ENCODE measurements around the gene ARHGDIB. TPM values are rescaled to one million over a fixed set of nuclear protein-coding genes. Genes with fewer than 3 reads are reported as not detected.

Gene ARHGDIB
- total RNA-seq, 2 experiments from 2014 or later: 569 to 737 TPM

GRCh38 chr12:14923944-14924343 lies 37.5 kb downstream of the ARHGDIB start:
- DNase-seq (ENCODE audit: low spot score): no peak
- Histone ChIP-seq H3K36me3 (ENCODE audit: insufficient read depth, low read length) (peaks cover 8% of the 10 kb centered on the region; the same call in 1 of the 2 replicates), H3K4me1 (ENCODE audit: insufficient read depth, low read length, poor library complexity, severe bottlenecking) (peaks cover 16% of the 10 kb centered on the region), H2AFZ (ENCODE audit: low read length) (no peak overlapping the region), H3K4me2 (ENCODE audit: low read length) (no peak overlapping the region), H3K4me3 (ENCODE audit: low read depth, low read length, poor library complexity, severe bottlenecking) (no peak overlapping the region), H3K9me3 (ENCODE audit: low read length) (no peaks in the 10 kb centered on the region), H3K79me2 (ENCODE audit: insufficient read depth, low read depth, low read length) (no peaks in the 10 kb centered on the region), H4K20me1 (ENCODE audit: insufficient read depth, low read length) (no peaks in the 10 kb centered on the region), H3K27ac (ENCODE audit: low read depth, low read length, poor library complexity, severe bottlenecking) (no peak overlapping the region), H3K9me2 (ENCODE audit: insufficient read depth, low read length) (no peaks in the 10 kb centered on the region)
- CTCF ChIA-PET (ENCODE audit: unreplicated experiment): no interaction called here
- intact Hi-C loops (cut with micrococcal nuclease; ENCODE audit: unreplicated experiment): no loop called here
- TF ChIP-seq CTCF (conservative IDR thresholded peaks at IDR 0.05; ENCODE audit: low read length): no peak
- BruUV-seq (replicated peaks): no TSS peak
- POLR2A ChIA-PET: interaction anchor here (0.7 to 0.8 kb wide), 2 partner anchors 41 to 277 kb away, joined by 3 to 4 read pairs; no protein-coding TSS in a partner anchor

GRCh38 chr12:14921218-14921617 lies 40.2 kb downstream of the ARHGDIB start:
- no peak overlapping the region for H3K27ac ChIP-seq (ENCODE audit: low read depth, low read length, poor library complexity, severe bottlenecking)
- no peaks in the 10 kb centered on the region for H3K79me2 ChIP-seq (ENCODE audit: insufficient read depth, low read depth, low read length)
- H3K4me2 ChIP-seq (ENCODE audit: low read length): peak overlapping the region; percentile 10; the same call in 1 of the 2 replicates
- no peak for DNase-seq (ENCODE audit: low spot score)
- no peaks in the 10 kb centered on the region for H3K9me3 ChIP-seq (ENCODE audit: low read length)
- peaks cover 11% of the 10 kb centered on the region for H3K4me1 ChIP-seq (ENCODE audit: insufficient read depth, low read length, poor library complexity, severe bottlenecking)
- 0 out of 2 replicates have a peak overlapping the region, but pooled peaks have one; percentile 59 for H2AFZ ChIP-seq (ENCODE audit: low read length)
- ChIA-PET POLR2A (interaction anchor here (0.7 to 1.1 kb wide), 2 partner anchors 9 to 73 kb away, joined by 3 read pairs; no protein-coding TSS in a partner anchor), CTCF (ENCODE audit: unreplicated experiment) (interaction anchor here (0.9 kb wide), 1 partner anchor 65 kb away, joined by 3 read pairs; no protein-coding TSS in a partner anchor)
- peaks cover 16% of the 10 kb centered on the region; the same call in 1 of the 2 replicates for H3K36me3 ChIP-seq (ENCODE audit: insufficient read depth, low read length)
- no peak overlapping the region for H3K4me3 ChIP-seq (ENCODE audit: low read depth, low read length, poor library complexity, severe bottlenecking)
- no peaks in the 10 kb centered on the region for H3K9me2 ChIP-seq (ENCODE audit: insufficient read depth, low read length)
- no peaks in the 10 kb centered on the region for H4K20me1 ChIP-seq (ENCODE audit: insufficient read depth, low read length)
- no TSS peak for BruUV-seq (replicated peaks)
- intact Hi-C loops (cut with micrococcal nuclease; ENCODE audit: unreplicated experiment): no loop called here
- TF ChIP-seq EZH2phosphoT487 (IDR thresholded peaks at IDR 0.05; ENCODE audit: borderline replicate concordance, low read depth, low read length): no peak
- TF ChIP-seq CTCF (conservative IDR thresholded peaks at IDR 0.05; ENCODE audit: low read length): no peak

GRCh38 chr12:14920475-14921126 lies 40.8 kb downstream of the ARHGDIB start:
- Histone ChIP-seq H3K4me1 (ENCODE audit: insufficient read depth, low read length, poor library complexity, severe bottlenecking) (peaks cover 11% of the 10 kb centered on the region), H2AFZ (ENCODE audit: low read length) (0 out of 2 replicates have a peak overlapping the region, but pooled peaks have one; percentile 59), H3K9me2 (ENCODE audit: insufficient read depth, low read length) (no peaks in the 10 kb centered on the region), H3K9me3 (ENCODE audit: low read length) (no peaks in the 10 kb centered on the region), H3K36me3 (ENCODE audit: insufficient read depth, low read length) (peaks cover 16% of the 10 kb centered on the region; the same call in 1 of the 2 replicates), H3K4me2 (ENCODE audit: low read length) (peak overlapping the region; percentile 10; the same call in 1 of the 2 replicates), H3K27ac (ENCODE audit: low read depth, low read length, poor library complexity, severe bottlenecking) (no peak overlapping the region), H3K4me3 (ENCODE audit: low read depth, low read length, poor library complexity, severe bottlenecking) (no peak overlapping the region), H4K20me1 (ENCODE audit: insufficient read depth, low read length) (no peaks in the 10 kb centered on the region), H3K79me2 (ENCODE audit: insufficient read depth, low read depth, low read length) (no peaks in the 10 kb centered on the region)
- intact Hi-C loops (cut with micrococcal nuclease; ENCODE audit: unreplicated experiment): no loop called here
- BruUV-seq (replicated peaks): no TSS peak
- DNase-seq (ENCODE audit: low spot score): no peak
- no peak for TF ChIP-seq EZH2phosphoT487 (IDR thresholded peaks at IDR 0.05; ENCODE audit: borderline replicate concordance, low read depth, low read length)
- TF ChIP-seq CTCF (conservative IDR thresholded peaks at IDR 0.05; ENCODE audit: low read length): no peak
- POLR2A ChIA-PET: interaction anchor here (0.9 to 1.1 kb wide), 2 partner anchors 8 to 73 kb away, joined by 3 to 4 read pairs; no protein-coding TSS in a partner anchor
- CTCF ChIA-PET (ENCODE audit: unreplicated experiment): interaction anchor here (0.9 kb wide), 1 partner anchor 65 kb away, joined by 3 read pairs; no protein-coding TSS in a partner anchor

Measured in OCI-LY7 (cell line).